Measurements from ENCODE around the gene QPRT.
"Not testable (repeated sequence)": the region's sequence is repeated elsewhere in the genome, so short reads cannot be mapped to it uniquely, and the experiment has no call there.

The QPRT gene

DNA sequence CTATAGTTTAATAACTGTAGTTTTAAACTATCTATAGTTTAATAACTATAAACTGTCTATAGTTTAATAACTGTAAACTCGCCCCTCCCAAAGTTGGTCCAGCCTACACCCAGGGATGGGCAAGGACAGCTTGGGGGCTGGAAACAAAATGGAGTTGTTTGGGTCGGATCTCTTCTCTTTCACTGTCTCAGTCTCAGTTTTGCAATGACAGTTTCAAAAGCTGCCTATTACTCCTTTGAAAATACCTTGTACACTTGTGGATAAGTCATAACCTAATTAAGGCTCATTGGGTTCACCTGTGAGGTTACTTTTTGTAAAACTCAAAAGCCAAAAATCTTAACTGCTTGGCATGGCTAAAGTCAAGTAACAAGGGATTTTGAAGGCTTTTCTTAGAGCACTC is 35.4 kb downstream of the QPRT start:
- DNase-seq (ENCODE audit: low read depth in 2 of 2), result no peak
- TF ChIP-seq, protein P1, sequence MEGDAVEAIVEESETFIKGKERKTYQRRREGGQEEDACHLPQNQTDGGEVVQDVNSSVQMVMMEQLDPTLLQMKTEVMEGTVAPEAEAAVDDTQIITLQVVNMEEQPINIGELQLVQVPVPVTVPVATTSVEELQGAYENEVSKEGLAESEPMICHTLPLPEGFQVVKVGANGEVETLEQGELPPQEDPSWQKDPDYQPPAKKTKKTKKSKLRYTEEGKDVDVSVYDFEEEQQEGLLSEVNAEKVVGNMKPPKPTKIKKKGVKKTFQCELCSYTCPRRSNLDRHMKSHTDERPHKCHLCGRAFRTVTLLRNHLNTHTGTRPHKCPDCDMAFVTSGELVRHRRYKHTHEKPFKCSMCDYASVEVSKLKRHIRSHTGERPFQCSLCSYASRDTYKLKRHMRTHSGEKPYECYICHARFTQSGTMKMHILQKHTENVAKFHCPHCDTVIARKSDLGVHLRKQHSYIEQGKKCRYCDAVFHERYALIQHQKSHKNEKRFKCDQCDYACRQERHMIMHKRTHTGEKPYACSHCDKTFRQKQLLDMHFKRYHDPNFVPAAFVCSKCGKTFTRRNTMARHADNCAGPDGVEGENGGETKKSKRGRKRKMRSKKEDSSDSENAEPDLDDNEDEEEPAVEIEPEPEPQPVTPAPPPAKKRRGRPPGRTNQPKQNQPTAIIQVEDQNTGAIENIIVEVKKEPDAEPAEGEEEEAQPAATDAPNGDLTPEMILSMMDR (IDR thresholded peaks at IDR 0.05; ENCODE audit: low read depth, low read length), result no peak
- no peak overlapping the region for H3K4me3 ChIP-seq (replicated peaks in 1 of 2; ENCODE audit: low read depth in 2 of 2, low read length in 2 of 2)

DNA sequence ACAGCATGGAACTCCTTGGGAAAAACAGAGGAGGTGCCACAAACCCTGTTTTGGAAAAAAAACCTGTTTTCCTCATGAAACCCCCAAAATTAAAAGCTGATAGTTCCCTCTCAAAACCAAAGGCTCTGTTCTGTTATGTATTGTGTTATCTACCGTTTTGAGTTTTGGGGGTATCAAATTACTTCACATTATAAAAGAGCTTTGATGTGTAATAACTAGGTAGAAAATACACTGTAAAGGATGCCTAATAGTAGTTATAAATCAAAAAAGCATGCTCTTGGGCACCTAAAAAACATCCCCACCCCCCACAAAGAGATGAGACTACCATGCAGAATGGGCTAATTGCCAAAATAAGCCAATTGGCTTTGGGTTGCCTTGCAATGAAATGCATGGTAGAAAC is 36.0 kb downstream of the QPRT start:
- TF ChIP-seq, protein P1 (IDR thresholded peaks at IDR 0.05; ENCODE audit: low read depth, low read length), result no peak
- no peak for DNase-seq (ENCODE audit: low read depth in 2 of 2)
- H3K4me3 ChIP-seq (replicated peaks in 1 of 2; ENCODE audit: low read depth in 2 of 2, low read length in 2 of 2), result no peak overlapping the region

DNA sequence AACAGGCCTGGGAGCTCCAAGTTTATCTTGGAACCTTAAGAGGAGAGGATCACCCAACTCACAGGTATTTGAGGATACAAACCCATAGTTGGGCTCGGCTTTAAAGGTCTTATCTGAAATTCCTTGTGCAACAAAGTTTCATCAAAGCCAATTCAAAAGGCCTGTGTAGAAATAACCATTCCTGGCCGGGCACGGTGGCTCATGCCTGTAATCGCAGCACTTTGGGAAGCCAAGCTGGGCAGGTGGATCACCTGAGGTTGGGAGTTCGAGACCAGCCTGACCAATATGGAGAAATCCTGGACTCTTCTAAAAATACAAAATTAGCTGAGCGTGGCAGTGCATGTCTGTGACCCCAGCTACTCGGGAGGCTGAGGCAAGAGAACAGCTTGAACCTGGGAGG is 38.1 kb downstream of the QPRT start:
- no peak overlapping the region for H3K4me3 ChIP-seq (replicated peaks in 1 of 2; ENCODE audit: low read depth in 2 of 2, low read length in 2 of 2)
- TF ChIP-seq, protein P1 (IDR thresholded peaks at IDR 0.05; ENCODE audit: low read depth, low read length), result no peak
- DNase-seq (ENCODE audit: low read depth in 2 of 2), result no peak

DNA sequence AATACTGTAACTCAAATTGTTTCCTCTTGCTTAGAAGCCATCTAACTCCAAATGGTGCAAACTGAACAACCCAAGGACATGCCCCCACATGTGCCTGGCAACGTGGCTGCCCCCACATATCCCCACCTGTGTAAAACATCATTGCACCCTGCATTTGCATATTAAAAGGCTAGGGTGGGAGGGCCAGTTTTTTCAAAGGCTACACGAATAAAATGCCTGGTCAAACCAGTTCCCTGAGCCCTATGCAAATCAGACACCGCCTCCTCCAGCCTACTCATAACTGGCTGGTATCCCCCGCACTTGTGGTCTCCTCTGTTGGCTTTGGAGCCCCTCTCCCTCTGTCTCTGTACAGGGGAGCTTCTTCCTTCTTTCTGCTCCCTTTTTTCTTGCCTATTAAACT is 40.1 kb downstream of the QPRT start:
- no peak overlapping the region for H3K4me3 ChIP-seq (replicated peaks in 1 of 2; ENCODE audit: low read depth in 2 of 2, low read length in 2 of 2)
- TF ChIP-seq, protein P1 (IDR thresholded peaks at IDR 0.05; ENCODE audit: low read depth, low read length), result no peak
- no peak for DNase-seq (ENCODE audit: low read depth in 2 of 2)

DNA sequence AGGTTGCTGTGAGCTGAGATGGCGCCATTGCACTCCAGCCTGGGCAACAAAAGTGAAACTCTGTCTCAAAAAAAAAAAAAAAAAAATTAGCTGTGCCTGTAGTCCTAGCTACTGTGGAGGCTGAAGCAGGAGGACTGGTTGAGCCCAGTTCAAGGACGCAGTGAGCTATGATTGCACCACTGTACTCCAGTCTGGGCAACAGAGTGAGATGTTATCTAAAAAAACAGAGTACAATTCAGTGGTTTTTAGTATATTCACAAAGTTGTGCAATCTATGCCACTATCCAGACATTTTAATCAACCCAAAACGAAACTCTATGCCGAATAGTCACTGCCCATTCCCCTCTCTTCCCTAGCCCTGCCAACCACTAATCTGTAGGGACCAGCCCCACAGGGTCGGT is 41.7 kb downstream of the QPRT start:
- peak in 1 of 2 donors; percentile 47 for DNase-seq (ENCODE audit: low read depth in 2 of 2)
- TF ChIP-seq, protein P1 (IDR thresholded peaks at IDR 0.05; ENCODE audit: low read depth, low read length), result no peak
- no peak overlapping the region for H3K4me3 ChIP-seq (replicated peaks in 1 of 2; ENCODE audit: low read depth in 2 of 2, low read length in 2 of 2)

DNA sequence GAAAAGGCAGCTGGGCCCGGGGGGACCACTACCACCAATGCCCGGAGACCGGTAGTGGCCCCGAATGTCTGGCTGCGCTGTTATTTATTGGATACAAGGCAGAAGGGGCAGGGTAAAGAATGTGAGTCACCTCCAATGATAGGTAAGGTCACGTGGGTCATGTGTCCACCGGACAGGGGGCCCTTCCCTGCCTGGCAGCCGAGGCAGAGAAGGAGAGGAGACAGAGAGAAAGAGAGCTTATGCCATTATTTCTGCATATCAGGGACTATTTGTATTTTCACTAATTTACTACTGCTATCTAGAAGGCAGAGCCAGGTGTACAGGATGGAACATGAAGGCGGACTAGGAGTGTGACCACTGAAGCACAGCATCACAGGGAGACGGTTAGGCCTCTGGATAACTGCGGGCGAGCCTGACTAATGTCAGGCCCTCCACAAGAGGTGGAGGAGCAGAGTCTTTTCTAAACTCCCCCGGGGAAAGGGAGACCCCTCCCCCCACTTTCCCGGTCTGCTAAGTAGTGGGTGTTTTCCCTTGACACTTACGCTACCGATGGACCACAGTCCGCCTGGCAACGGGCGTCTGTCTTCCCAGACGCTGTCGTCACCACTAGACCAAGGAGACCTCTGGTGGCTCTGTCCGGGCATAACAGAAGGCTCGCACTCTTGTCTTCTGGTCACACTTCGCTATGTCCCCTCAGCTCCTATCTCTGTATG is 42.3 kb downstream of the QPRT start:
- peak; percentile 74 to 78 for DNase-seq (ENCODE audit: low read depth in 2 of 2)
- TF ChIP-seq, protein P1 (IDR thresholded peaks at IDR 0.05; ENCODE audit: low read depth, low read length), result peak; percentile 66
- not testable (repeated sequence) for H3K4me3 ChIP-seq (replicated peaks in 1 of 2; ENCODE audit: low read depth in 2 of 2, low read length in 2 of 2)
